ENCODE data around the gene MCRS1. TPM values are rescaled to one million over a fixed set of nuclear protein-coding genes. Genes with fewer than 3 reads are reported as not detected.

MCRS1 gene
- total RNA-seq, 4 donors from 2014 or later: 20.0 to 81.2 (median 50.4) TPM

GRCh38 chr12:49529414-49529813 is 38.5 kb downstream of the MCRS1 start:
- Histone ChIP-seq H3K9me3 (no peaks in the 10 kb centered on the region), H3K4me3 (no peak overlapping the region), H3K4me1 (no peaks in the 10 kb centered on the region), H3K27me3 (no peaks in the 10 kb centered on the region), H3K27ac (no peak overlapping the region), H3K36me3 (no peaks in the 10 kb centered on the region)
- no peak for TF ChIP-seq POLR2A (IDR thresholded peaks at IDR 0.05)
- TF ChIP-seq, protein P1, sequence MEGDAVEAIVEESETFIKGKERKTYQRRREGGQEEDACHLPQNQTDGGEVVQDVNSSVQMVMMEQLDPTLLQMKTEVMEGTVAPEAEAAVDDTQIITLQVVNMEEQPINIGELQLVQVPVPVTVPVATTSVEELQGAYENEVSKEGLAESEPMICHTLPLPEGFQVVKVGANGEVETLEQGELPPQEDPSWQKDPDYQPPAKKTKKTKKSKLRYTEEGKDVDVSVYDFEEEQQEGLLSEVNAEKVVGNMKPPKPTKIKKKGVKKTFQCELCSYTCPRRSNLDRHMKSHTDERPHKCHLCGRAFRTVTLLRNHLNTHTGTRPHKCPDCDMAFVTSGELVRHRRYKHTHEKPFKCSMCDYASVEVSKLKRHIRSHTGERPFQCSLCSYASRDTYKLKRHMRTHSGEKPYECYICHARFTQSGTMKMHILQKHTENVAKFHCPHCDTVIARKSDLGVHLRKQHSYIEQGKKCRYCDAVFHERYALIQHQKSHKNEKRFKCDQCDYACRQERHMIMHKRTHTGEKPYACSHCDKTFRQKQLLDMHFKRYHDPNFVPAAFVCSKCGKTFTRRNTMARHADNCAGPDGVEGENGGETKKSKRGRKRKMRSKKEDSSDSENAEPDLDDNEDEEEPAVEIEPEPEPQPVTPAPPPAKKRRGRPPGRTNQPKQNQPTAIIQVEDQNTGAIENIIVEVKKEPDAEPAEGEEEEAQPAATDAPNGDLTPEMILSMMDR (IDR thresholded peaks at IDR 0.05): no peak
- DNase-seq: no peak
- intact Hi-C loops (cut with DNase I; ENCODE audit: low total_unique reads): no loop called here

- intact Hi-C loops (cut with DNase I; ENCODE audit: low total_unique reads): no loop called here
- H3K36me3 ChIP-seq: no peaks in the 10 kb centered on the region
- no peak overlapping the region for H3K27ac ChIP-seq
- H3K9me3 ChIP-seq: no peaks in the 10 kb centered on the region
- DNase-seq: no peak
- TF ChIP-seq, protein P1 (IDR thresholded peaks at IDR 0.05): no peak
- no peak for TF ChIP-seq POLR2A (IDR thresholded peaks at IDR 0.05)
- H3K4me1 ChIP-seq: no peaks in the 10 kb centered on the region
- no peak overlapping the region for H3K4me3 ChIP-seq
- H3K27me3 ChIP-seq: no peaks in the 10 kb centered on the region
Observed at GRCh38 chr12:49527361-49528130, 40.4 kb downstream of the MCRS1 start.

GRCh38 chr12:49525942-49526341 is 42.0 kb downstream of the MCRS1 start:
- no peak overlapping the region for H3K27ac ChIP-seq
- no peaks in the 10 kb centered on the region for H3K4me1 ChIP-seq
- intact Hi-C loops (cut with DNase I; ENCODE audit: low total_unique reads): no loop called here
- H3K9me3 ChIP-seq: no peaks in the 10 kb centered on the region
- no peak for DNase-seq
- H3K27me3 ChIP-seq: no peaks in the 10 kb centered on the region
- no peaks in the 10 kb centered on the region for H3K36me3 ChIP-seq
- no peak for TF ChIP-seq POLR2A (IDR thresholded peaks at IDR 0.05)
- TF ChIP-seq, protein P1 (IDR thresholded peaks at IDR 0.05): no peak
- no peak overlapping the region for H3K4me3 ChIP-seq

DNA sequence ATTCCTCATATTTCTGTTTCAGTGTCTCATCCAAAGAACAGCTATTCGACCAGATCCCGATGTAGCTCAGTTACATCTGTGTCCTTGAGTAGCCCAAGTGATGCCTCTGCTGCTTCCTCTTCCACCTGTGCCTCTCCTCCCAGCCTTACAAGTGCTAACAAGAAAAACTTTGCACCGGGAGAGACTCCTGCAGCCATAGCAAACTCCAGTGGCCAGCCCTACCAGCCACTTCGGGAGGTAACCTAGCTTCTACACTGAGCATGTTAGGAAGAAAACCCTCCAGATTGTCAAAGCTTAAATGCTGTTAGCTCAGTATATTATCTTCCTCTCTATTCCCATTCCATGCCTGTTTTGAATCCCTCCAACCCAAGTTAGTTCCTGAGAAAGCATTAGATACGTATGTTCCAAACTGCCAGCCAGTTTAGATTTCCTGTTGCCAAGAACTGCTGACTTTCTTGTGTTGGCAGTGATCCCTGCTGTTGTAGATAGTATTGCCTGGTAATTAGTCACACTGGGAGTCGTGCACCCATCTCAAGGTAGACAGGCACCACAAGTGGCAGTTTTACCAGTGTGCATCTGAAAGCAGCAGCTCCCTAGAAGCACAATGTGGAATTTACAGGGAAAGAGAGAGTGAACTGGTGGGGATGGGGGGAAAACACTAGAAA is 43.1 kb downstream of the MCRS1 start:
- Histone ChIP-seq H3K4me1 (no peaks in the 10 kb centered on the region), H3K36me3 (no peaks in the 10 kb centered on the region), H3K9me3 (no peaks in the 10 kb centered on the region), H3K27ac (no peak overlapping the region), H3K27me3 (no peaks in the 10 kb centered on the region), H3K4me3 (no peak overlapping the region)
- intact Hi-C loops (cut with DNase I; ENCODE audit: low total_unique reads): no loop called here
- DNase-seq: no peak
- no peak for TF ChIP-seq POLR2A (IDR thresholded peaks at IDR 0.05)
- TF ChIP-seq, protein P1 (IDR thresholded peaks at IDR 0.05): no peak

- H3K36me3 ChIP-seq: no peaks in the 10 kb centered on the region
- H3K4me3 ChIP-seq: no peak overlapping the region
- intact Hi-C loops (cut with DNase I; ENCODE audit: low total_unique reads): no loop called here
- DNase-seq: no peak
- H3K4me1 ChIP-seq: no peaks in the 10 kb centered on the region
- TF ChIP-seq, protein P1 (IDR thresholded peaks at IDR 0.05): no peak
- TF ChIP-seq POLR2A (IDR thresholded peaks at IDR 0.05): no peak
- no peak overlapping the region for H3K27ac ChIP-seq
- no peaks in the 10 kb centered on the region for H3K27me3 ChIP-seq
- H3K9me3 ChIP-seq: no peaks in the 10 kb centered on the region
Observed at GRCh38 chr12:49521389-49521788, 46.6 kb downstream of the MCRS1 start.
